Naive thymus-derived CD8-positive, alpha-beta T cell (primary cell): ENCODE measurements around the gene ADSS1. TPM values are rescaled to one million over a fixed set of nuclear protein-coding genes. Genes with fewer than 3 reads are reported as not detected.

ENCODE experiments used
- ATAC-seq, 2 donors: fragments of 150-1000 bp; cut with Tn5 transposase in 1 of 2; sonication (Bioruptor Pico), chemical (Tn5 transposase) in 1 of 2; 1 replicate in 1 of 2; 2 replicates in 1 of 2; pipeline ENCODE4 v1.10.0; 2021; ENCODE audit warnings: mild to moderate bottlenecking in 2 of 2, moderate library complexity in 2 of 2
- POLR2A ChIA-PET: fragments of 350-600 bp; sonication (Branson Sonifier 250); formaldehyde crosslinking; loops from one replicate; lab custom pipeline; 2021; ENCODE audit warnings: antibody characterized with exemption; lab: Charles Lee
- DNase-seq, 10 donors: peaks; one replicate each; pipeline versions ENCODE4 v3.0.0 to v3.0.0-alpha.2; 2020 to 2022
- H3K27ac Mint-ChIP-seq, 10 donors: one replicate each; pipeline ENCODE4 v1.8.0; 2020 to 2022; ENCODE audit warnings: mild to moderate bottlenecking in 10 of 10, mixed read lengths in 10 of 10, moderate library complexity in 4 of 10, inconsistent platforms in 1 of 10
- H3K27me3 Mint-ChIP-seq, 5 donors: one replicate each; pipeline ENCODE4 v1.8.0; 2021 to 2022; ENCODE audit warnings: mixed read lengths in 5 of 5
- H3K36me3 Mint-ChIP-seq, 3 donors: one replicate each; pipeline ENCODE4 v1.8.0; 2020 to 2022; ENCODE audit warnings: mixed read lengths in 3 of 3, mild to moderate bottlenecking in 2 of 3, inconsistent platforms in 1 of 3
- H3K4me1 Mint-ChIP-seq, 4 donors: one replicate each; pipeline ENCODE4 v1.8.0; 2021 to 2022; ENCODE audit warnings: mixed read lengths in 4 of 4
- H3K4me3 Mint-ChIP-seq, 10 donors: one replicate each; pipeline ENCODE4 v1.8.0; 2020 to 2022; ENCODE audit warnings: mild to moderate bottlenecking in 10 of 10, mixed read lengths in 10 of 10, moderate library complexity in 6 of 10, inconsistent platforms in 1 of 10
- H3K9me3 Mint-ChIP-seq, 9 donors: one replicate each; pipeline ENCODE4 v1.8.0; 2020 to 2022; ENCODE audit warnings: mixed read lengths in 9 of 9, mild to moderate bottlenecking in 3 of 9, inconsistent platforms in 1 of 9, moderate library complexity in 1 of 9
- polyA plus RNA-seq, 3 donors: library from polyadenylated mRNA; unstranded; fragments of 300-500 nt; fragmentation: Illumina TruSeq; gene quantifications; one replicate each; pipeline ENCODE4 v1.2.3, GENCODE V29; 2021
- total RNA-seq, 8 experiments: library from RNA in 2 of 8; stranded (reverse) in 2 of 8; gene quantifications; one replicate each; pipeline ENCODE4 v1.2.3 and lab custom pipeline; 2021 to 2026

ADSS1 gene
- total and polyA plus RNA-seq, 5 experiments from 2014 or later: 0.61 to 5.5 (median 3.1) TPM

DNA sequence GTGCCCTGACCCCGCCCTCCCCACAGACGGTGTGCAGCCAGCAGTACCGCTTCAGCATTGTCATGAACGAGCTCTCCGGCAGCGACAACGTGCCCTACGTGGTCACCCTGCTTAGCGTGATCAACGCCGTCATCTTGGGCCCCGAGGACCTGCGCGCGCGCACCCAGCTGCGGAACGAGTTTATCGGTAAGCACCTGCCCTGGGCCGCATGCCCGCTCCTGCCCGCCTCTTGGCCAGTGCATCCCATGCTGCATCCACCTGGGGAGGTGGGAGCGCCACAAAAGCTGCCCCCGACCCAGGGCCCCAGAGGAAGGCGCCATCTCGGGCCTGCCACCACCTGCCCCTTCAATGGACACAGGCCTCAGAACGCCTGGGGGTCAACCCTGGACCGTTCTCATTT is 20.8 kb upstream of the ADSS1 start:
- POLR2A ChIA-PET: interaction anchor here (0.7 kb wide), 1 partner anchor 12 kb away, joined by 3 read pairs; no protein-coding TSS in a partner anchor
- no peak overlapping the region for H3K4me3 Mint-ChIP-seq
- peaks cover 0 to 19% (median 0%) of the 10 kb centered on the region in 3 donors for H3K36me3 Mint-ChIP-seq
- DNase-seq (no peak), ATAC-seq (no peak)
- peak overlapping the region in 1 of 10 donors; percentile 57 for H3K27ac Mint-ChIP-seq
- no peaks in the 10 kb centered on the region for H3K27me3 Mint-ChIP-seq
- peaks cover 0 to 3% (median 3%) of the 10 kb centered on the region in 4 donors for H3K4me1 Mint-ChIP-seq
- H3K9me3 Mint-ChIP-seq: no peaks in the 10 kb centered on the region

DNA sequence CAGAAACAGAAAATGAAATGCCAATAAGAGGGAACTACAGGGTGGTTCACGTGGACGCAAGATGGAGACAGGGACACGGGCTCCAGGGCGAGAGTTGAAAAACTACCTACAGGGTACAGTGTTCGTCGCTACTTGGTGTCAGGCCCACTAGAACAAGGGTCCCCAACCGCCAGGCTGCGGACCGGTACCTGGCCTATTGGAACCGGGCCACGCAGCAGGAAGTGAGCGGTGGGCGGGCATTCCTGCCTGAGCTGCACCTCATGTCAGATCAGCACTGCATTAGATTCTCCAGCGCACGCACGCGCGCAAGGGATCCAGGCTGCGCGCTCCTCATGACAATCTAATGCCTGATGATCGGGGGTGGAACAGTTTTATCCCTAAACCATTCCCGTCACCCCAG is 19.8 kb upstream of the ADSS1 start:
- Mint-ChIP-seq H3K27me3 (no peaks in the 10 kb centered on the region), H3K4me3 (no peak overlapping the region), H3K36me3 (peaks cover 0 to 19% (median 0%) of the 10 kb centered on the region in 3 donors), H3K27ac (peak overlapping the region in 2 of 10 donors; percentile 34 to 50), H3K9me3 (no peaks in the 10 kb centered on the region), H3K4me1 (peaks cover 2 to 6% (median 3%) of the 10 kb centered on the region in 4 donors)
- ATAC-seq (no peak), DNase-seq (no peak)
- POLR2A ChIA-PET: interaction anchor here (0.8 to 1.5 kb wide), 2 partner anchors 9 to 16 kb away, joined by 3 to 5 read pairs; no protein-coding TSS in a partner anchor

DNA sequence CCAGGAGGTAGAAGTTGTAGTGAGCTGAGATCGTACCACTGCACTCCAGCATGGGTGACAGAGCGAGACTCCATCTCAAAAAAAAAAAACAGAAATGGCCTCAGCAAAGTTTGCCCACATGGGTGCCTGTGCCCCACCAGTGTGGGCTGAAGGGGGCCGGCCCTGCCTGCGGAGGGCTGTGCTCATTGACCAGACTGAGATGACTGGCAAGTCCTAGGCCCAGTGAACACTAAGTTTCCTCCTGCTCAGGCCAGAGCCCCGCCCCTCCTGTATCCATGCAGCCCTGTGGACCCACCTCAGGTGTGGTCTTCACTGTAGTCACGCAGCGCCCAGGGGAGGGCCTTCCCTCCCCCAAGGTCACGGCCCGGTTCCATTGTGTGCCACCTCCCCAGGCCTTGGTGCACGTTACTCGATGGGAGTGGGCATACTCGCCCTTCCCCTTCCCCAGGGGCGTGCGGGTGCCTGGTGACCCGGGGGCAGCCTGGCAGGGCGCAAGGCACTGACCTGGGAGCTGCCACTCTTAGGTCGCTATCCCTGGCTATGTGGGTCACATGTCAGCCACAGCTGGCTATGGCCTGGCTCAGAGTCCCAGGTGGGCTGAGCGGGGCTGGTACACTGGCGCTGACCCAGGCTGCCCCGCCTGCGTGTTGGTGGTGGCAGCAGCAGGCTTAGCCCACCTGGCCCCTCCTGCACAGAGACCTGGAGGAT is 18.5 kb upstream of the ADSS1 start:
- ATAC-seq (peak in 1 of 2 donors; percentile 17), DNase-seq (no peak)
- Mint-ChIP-seq H3K9me3 (no peaks in the 10 kb centered on the region), H3K27ac (peak overlapping the region in 2 of 10 donors; percentile 8 to 24), H3K4me3 (no peak overlapping the region), H3K4me1 (peaks cover 2 to 6% (median 3%) of the 10 kb centered on the region in 4 donors), H3K27me3 (no peaks in the 10 kb centered on the region), H3K36me3 (peaks cover 0 to 19% (median 0%) of the 10 kb centered on the region in 3 donors)
- POLR2A ChIA-PET: interaction anchor here (0.8 to 1.5 kb wide), 3 partner anchors 10 to 40 kb away, joined by 3 to 5 read pairs (median 3); no protein-coding TSS in a partner anchor

GRCh38 chr14:104706733-104707607 is 17.1 kb upstream of the ADSS1 start:
- Mint-ChIP-seq H3K36me3 (peaks cover 0 to 14% (median 0%) of the 10 kb centered on the region in 3 donors), H3K27ac (no peak overlapping the region), H3K4me1 (peaks cover 2 to 6% (median 2%) of the 10 kb centered on the region in 4 donors), H3K9me3 (no peaks in the 10 kb centered on the region), H3K27me3 (no peaks in the 10 kb centered on the region), H3K4me3 (no peak overlapping the region)
- ATAC-seq (no peak), DNase-seq (no peak)
- POLR2A ChIA-PET: interaction anchor here (0.9 to 2.2 kb wide), 4 partner anchors 11 to 41 kb away, joined by 3 to 12 read pairs (median 7); no protein-coding TSS in a partner anchor

DNA sequence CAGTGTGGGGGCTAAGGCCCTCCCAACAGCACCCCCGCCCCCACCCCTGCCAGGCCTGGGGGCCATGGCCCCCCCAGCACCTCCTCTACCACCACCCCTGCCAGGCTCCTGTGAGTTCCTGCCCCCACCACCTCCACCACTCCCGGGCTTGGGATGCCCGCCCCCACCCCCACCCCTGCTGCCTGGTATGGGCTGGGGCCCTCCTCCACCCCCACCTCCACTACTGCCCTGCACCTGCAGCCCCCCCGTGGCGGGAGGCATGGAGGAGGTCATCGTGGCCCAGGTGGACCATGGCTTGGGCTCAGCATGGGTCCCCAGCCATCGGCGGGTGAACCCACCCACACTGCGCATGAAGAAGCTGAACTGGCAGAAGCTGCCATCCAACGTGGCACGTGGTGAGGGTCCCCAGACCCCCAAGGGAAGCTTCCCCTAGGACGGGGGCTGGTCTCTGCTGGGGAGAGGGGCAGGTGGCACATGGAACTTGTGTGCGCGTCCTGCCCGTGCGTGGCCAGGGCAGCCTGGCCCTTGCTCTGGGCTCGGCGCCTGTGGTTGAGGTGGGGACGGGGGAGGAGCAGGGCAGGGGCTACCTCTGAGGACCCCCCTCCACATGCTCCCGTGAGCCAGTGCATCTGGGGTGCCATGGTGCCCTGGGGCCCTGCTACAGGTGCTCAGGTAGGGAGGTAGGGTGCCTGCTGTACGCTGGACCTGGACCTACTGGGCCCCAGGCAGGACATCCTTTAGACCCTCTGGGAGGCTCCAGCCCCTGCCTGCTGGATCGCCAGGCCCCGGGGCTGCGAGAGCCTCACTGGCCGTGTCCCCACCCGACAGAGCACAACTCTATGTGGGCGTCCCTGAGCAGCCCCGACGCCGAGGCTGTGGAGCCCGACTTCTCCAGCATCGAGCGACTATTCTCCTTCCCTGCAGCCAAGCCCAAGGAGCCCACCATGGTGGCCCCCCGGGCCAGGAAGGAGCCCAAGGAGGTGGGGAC is 16.1 kb upstream of the ADSS1 start:
- Mint-ChIP-seq H3K4me1 (peaks cover 2 to 6% (median 2%) of the 10 kb centered on the region in 4 donors), H3K9me3 (no peaks in the 10 kb centered on the region), H3K27me3 (no peaks in the 10 kb centered on the region), H3K4me3 (no peak overlapping the region), H3K27ac (peak overlapping the region in 1 of 10 donors; percentile 14), H3K36me3 (peaks cover 0 to 12% (median 0%) of the 10 kb centered on the region in 3 donors)
- POLR2A ChIA-PET: interaction anchor here (0.9 to 2.2 kb wide), 5 partner anchors 12 to 42 kb away, joined by 3 to 12 read pairs (median 4); no protein-coding TSS in a partner anchor
- DNase-seq: no peak
- no peak for ATAC-seq

GRCh38 chr14:104708606-104709268 is 15.3 kb upstream of the ADSS1 start:
- ATAC-seq (peak; percentile 90 to 94), DNase-seq (peak; percentile 55 to 82 (median 72))
- no peaks in the 10 kb centered on the region for H3K9me3 Mint-ChIP-seq
- no peak overlapping the region for H3K4me3 Mint-ChIP-seq
- POLR2A ChIA-PET: interaction anchor here (1.0 to 2.4 kb wide), 6 partner anchors 13 to 43 kb away, joined by 3 to 12 read pairs (median 6); no protein-coding TSS in a partner anchor
- peaks cover 2 to 6% (median 2%) of the 10 kb centered on the region in 4 donors for H3K4me1 Mint-ChIP-seq
- H3K36me3 Mint-ChIP-seq: peaks cover 0 to 13% (median 0%) of the 10 kb centered on the region in 3 donors
- H3K27me3 Mint-ChIP-seq: no peaks in the 10 kb centered on the region
- peak overlapping the region in 4 of 10 donors; percentile 14 to 77 (median 32) for H3K27ac Mint-ChIP-seq

DNA sequence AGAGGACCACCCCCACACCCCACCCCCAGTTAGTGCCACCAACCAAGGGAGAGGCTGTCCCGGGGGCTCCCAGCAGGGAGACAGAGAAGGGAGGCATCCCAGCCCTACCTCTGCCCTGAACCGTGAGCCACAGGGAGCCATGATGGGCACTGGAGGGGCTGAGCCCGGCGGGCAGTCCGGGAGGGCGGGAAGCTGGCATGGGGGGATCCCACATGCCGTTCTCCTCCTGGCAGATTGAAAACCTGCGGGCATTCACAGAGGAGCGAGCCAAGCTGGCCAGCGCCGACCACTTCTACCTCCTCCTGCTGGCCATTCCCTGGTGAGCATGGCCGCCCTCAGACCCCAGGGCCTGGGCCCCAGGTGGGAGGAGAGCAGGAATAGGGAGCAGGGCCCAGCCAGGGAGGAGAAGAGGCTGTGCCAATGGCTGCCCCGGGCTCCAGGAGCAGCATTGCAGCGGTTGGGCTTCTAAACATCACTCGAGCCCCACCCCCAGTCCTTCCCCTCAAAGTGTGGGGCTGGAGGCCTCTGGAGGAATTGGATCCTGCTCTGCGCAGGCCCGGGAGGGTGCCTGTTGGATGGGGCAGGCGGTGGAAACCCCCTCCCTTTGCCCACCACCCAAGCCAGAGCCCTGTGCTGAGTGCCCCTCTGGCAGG is 14.5 kb upstream of the ADSS1 start:
- no peaks in the 10 kb centered on the region for H3K9me3 Mint-ChIP-seq
- H3K4me1 Mint-ChIP-seq: peaks cover 2 to 6% (median 2%) of the 10 kb centered on the region in 4 donors
- ATAC-seq (no peak), DNase-seq (no peak)
- POLR2A ChIA-PET: interaction anchor here (1.0 to 2.4 kb wide), 7 partner anchors 14 to 44 kb away, joined by 3 to 12 read pairs (median 4); no protein-coding TSS in a partner anchor
- no peaks in the 10 kb centered on the region for H3K27me3 Mint-ChIP-seq
- H3K4me3 Mint-ChIP-seq: no peak overlapping the region
- H3K27ac Mint-ChIP-seq: no peak overlapping the region
- peaks cover 0 to 13% (median 0%) of the 10 kb centered on the region in 3 donors for H3K36me3 Mint-ChIP-seq

GRCh38 chr14:104710071-104710735 is 13.8 kb upstream of the ADSS1 start:
- H3K4me1 Mint-ChIP-seq: peaks cover 2 to 6% (median 2%) of the 10 kb centered on the region in 4 donors
- POLR2A ChIA-PET: interaction anchor here (1.1 to 2.4 kb wide), 2 partner anchors 15 to 32 kb away, joined by 4 to 9 read pairs; no protein-coding TSS in a partner anchor
- H3K27me3 Mint-ChIP-seq: no peaks in the 10 kb centered on the region
- no peak for DNase-seq
- H3K27ac Mint-ChIP-seq: peak overlapping the region in 1 of 10 donors; percentile 17
- peaks cover 0 to 16% (median 0%) of the 10 kb centered on the region in 3 donors for H3K36me3 Mint-ChIP-seq
- no peak for ATAC-seq
- H3K9me3 Mint-ChIP-seq: no peaks in the 10 kb centered on the region
- H3K4me3 Mint-ChIP-seq: no peak overlapping the region

DNA sequence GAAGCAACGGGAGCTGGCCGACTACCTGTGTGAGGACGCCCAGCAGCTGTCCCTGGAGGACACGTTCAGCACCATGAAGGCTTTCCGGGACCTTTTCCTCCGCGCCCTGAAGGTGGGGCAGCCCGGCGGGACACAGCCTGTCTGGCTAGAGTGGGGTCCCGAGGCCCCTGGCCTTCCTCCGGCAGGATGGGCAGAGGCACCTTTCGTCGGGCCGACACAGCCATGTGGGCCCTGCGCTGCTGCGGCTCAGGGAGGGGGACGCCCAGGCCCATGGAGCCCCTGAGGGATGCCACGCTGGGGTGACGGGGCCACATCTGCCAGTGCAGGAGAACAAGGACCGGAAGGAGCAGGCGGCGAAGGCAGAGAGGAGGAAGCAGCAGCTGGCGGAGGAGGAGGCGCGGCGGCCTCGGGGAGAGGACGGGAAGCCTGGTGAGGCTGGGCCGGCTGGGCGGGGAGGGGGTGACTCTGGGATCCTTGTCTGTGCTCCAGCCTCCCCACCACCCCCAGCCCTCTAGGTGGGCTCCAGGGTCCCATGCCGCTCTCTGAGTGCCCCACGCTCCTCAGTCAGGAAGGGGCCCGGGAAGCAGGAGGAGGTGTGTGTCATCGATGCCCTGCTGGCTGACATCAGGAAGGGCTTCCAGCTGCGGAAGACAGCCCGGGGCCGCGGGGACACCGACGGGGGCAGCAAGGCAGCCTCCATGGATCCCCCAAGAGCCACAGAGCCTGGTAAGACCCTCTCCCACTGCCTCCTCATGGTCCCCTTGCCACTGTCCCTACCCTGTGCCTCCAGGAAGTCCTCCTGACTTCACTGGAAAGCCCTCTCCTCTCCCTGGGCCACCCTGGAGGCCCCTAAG is 10.9 kb upstream of the ADSS1 start:
- DNase-seq (no peak), ATAC-seq (no peak)
- Mint-ChIP-seq H3K27ac (no peak overlapping the region), H3K4me3 (no peak overlapping the region), H3K36me3 (peaks cover 0 to 25% (median 0%) of the 10 kb centered on the region in 3 donors), H3K27me3 (no peaks in the 10 kb centered on the region), H3K9me3 (no peaks in the 10 kb centered on the region), H3K4me1 (peaks cover 2 to 6% (median 2%) of the 10 kb centered on the region in 4 donors)
- POLR2A ChIA-PET: no interaction called here
